Spleen (tissue), 11 donors: ENCODE measurements around the gene SP110. TPM values are rescaled to one million over a fixed set of nuclear protein-coding genes. Genes with fewer than 3 reads are reported as not detected.
A peak's percentile ranks its signal among the peaks of the same experiment; 100 is the strongest.

ENCODE experiments used
- DNase-seq: peaks from one replicate; pipeline ENCODE4 v3.0.0-alpha.2; 2020
- H3K27ac ChIP-seq, 8 donors: fragments of 200-600 bp; sonication (generic) in 7 of 8; 1 replicate in 4 of 8; 2 replicates in 4 of 8; pipeline versions ENCODE4 v1.5.0 to v1.8.0; 2016 to 2021; ENCODE audit warnings: inconsistent platforms in 4 of 8, mild to moderate bottlenecking in 4 of 8, moderate library complexity in 1 of 8
- H3K27me3 ChIP-seq, 7 donors: fragments of 200-600 bp; sonication (generic) in 6 of 7; replicated peaks in 1 of 7; 1 replicate in 4 of 7; 2 replicates in 3 of 7; pipeline versions ENCODE4 v1.5.0 to v1.8.0; 2016 to 2021; ENCODE audit warnings: inconsistent platforms in 3 of 7, mild to moderate bottlenecking in 1 of 7
- H3K36me3 ChIP-seq, 6 donors: fragments of 200-600 bp; sonication (generic) in 5 of 6; 1 replicate in 4 of 6; 2 replicates in 2 of 6; pipeline versions ENCODE4 v1.5.0 to v1.8.0; 2016 to 2021; ENCODE audit warnings: inconsistent platforms in 2 of 6
- H3K4me1 ChIP-seq, 6 donors: fragments of 200-600 bp; sonication (generic) in 5 of 6; 1 replicate in 3 of 6; 2 replicates in 3 of 6; pipeline versions ENCODE4 v1.5.0 to v1.8.0; 2016 to 2021; ENCODE audit warnings: inconsistent platforms in 3 of 6
- H3K4me3 ChIP-seq, 8 donors: fragments of 200-600 bp; sonication (generic) in 7 of 8; 1 replicate in 4 of 8; 2 replicates in 4 of 8; pipeline versions ENCODE4 v1.5.0 to v1.8.0; 2016 to 2021; ENCODE audit warnings: inconsistent platforms in 4 of 8, mild to moderate bottlenecking in 4 of 8, moderate library complexity in 2 of 8
- H3K9me3 ChIP-seq, 8 donors: fragments of 200-600 bp; sonication (generic) in 7 of 8; 1 replicate in 4 of 8; 2 replicates in 4 of 8; pipeline versions ENCODE4 v1.5.0 to v1.8.0; 2016 to 2021; ENCODE audit warnings: inconsistent platforms in 4 of 8
- CTCF ChIP-seq, 11 experiments: fragments of 200-600 bp in 7 of 11; fragments of 450-650 bp in 4 of 11; sonication (generic) in 4 of 11; IDR thresholded peaks in 8 of 11; conservative IDR thresholded peaks in 3 of 11; 1 replicate in 7 of 11; 2 replicates in 4 of 11; pipeline versions ENCODE4 v1.4.0 to v1.8.0; 2016 to 2021; ENCODE audit warnings: antibody characterized with exemption in 11 of 11, inconsistent platforms in 4 of 11, mild to moderate bottlenecking in 1 of 11
- POLR2A ChIP-seq, 3 donors: fragments of 450-650 bp; IDR thresholded peaks; one replicate each; pipeline ENCODE4 v1.5.1; 2017; ENCODE audit warnings: antibody characterized with exemption in 3 of 3, mild to moderate bottlenecking in 1 of 3
- POLR2AphosphoS5 ChIP-seq, 3 donors: sonication (generic); formaldehyde crosslinking; IDR thresholded peaks; one replicate each; pipeline ENCODE4 v1.5.1; 2017; ENCODE audit warnings: antibody characterized with exemption in 3 of 3
- WGBS, 5 donors: extraction: QIAGEN DNeasy Blood & Tissue Kit in 3 of 5; methylation state at CpG; one replicate each; pipeline versions ENCODE4 v1.1.5 to v1.1.7; 2013 to 2018; 5-methylcytosine and 5-hydroxymethylcytosine counted together
- intact Hi-C: fragments of 100-400 bp; cut with DNase I; formaldehyde crosslinking; loops from one replicate; pipeline ENCODE4 v1.15.0; 2023; ENCODE audit warnings: low total_unique reads
- polyA plus RNA-seq, 3 donors: library from polyadenylated mRNA; stranded (reverse); fragments of 200-250 nt; gene quantifications; one replicate each; pipeline ENCODE4 v1.2.1, GENCODE V29; 2013
- total RNA-seq, 7 donors: library from RNA; depleted of rRNA in 3 of 7; stranded (reverse); fragments of >200 nt in 3 of 7; fragmentation: NEBNext Ultra II Directional in 4 of 7; extraction: Animal tissue kit (Norgen Biotek cat#: 25700) in 4 of 7; gene quantifications; one replicate each; pipeline versions ENCODE4 v1.1.0 to v1.2.1, GENCODE V29; 2016 to 2021
- donor health status: healthy with polysubstance abuse.
- donor health status: DM: no; HTN: no; CAD: no; lungs with moderate emphysema.
- donor health status: DM: no; HTN: no; CAD: no.
- donor health status: Bipolar disorder and iron deficiency.
- donor health status: healthy.
- donor health status: DM: no; HTN: no; CAD: no.
- donor health status: DM: yes; HTN: yes; CAD: no.

SP110 gene
- total and polyA plus RNA-seq, 10 donors, result 47.9 to 157 (median 116) TPM

GRCh38 chr2:230256733-230257332, 37.0 kb upstream of the SP110 start:
- TF ChIP-seq POLR2A (IDR thresholded peaks at IDR 0.05), result no peak
- TF ChIP-seq CTCF (IDR thresholded peaks at IDR 0.05 in 8 of 11, conservative IDR thresholded peaks at IDR 0.05 in 3 of 11), result no peak
- TF ChIP-seq POLR2AphosphoS5 (IDR thresholded peaks at IDR 0.05), result no peak
- DNase-seq, result no peak
- Histone ChIP-seq H3K9me3 (peaks cover 0 to 7% (median 0%) of the 10 kb centered on the region in 8 donors), H3K27ac (peak overlapping the region in 2 of 8 donors; percentile 47 to 55), H3K27me3 (no peaks in the 10 kb centered on the region), H3K4me1 (peaks cover 0 to 34% (median 7%) of the 10 kb centered on the region in 6 donors), H3K4me3 (no peak overlapping the region), H3K36me3 (peaks cover 0 to 42% (median 0%) of the 10 kb centered on the region in 6 donors)
- intact Hi-C loops, result no loop called here
- WGBS, 5 donors, result 80 to 89% (median 84%) methylated on average over 3 of the region's 3 CpGs

GRCh38 chr2:230254152-230254881, 34.5 kb upstream of the SP110 start:
- Histone ChIP-seq H3K27ac (peak overlapping the region in 1 of 8 donors; percentile 5), H3K9me3 (peaks cover 0 to 2% (median 0%) of the 10 kb centered on the region in 8 donors), H3K36me3 (peaks cover 0 to 58% (median 5%) of the 10 kb centered on the region in 6 donors), H3K4me1 (peaks cover 0 to 27% (median 7%) of the 10 kb centered on the region in 6 donors), H3K27me3 (no peaks in the 10 kb centered on the region), H3K4me3 (no peak overlapping the region)
- no peak for DNase-seq
- intact Hi-C loops, result no loop called here
- WGBS, 5 donors, result 84 to 89% (median 87%) methylated on average over 4 of the region's 4 CpGs
- TF ChIP-seq CTCF (IDR thresholded peaks at IDR 0.05 in 8 of 11, conservative IDR thresholded peaks at IDR 0.05 in 3 of 11) (no peak), POLR2A (IDR thresholded peaks at IDR 0.05) (no peak), POLR2AphosphoS5 (IDR thresholded peaks at IDR 0.05) (no peak)

GRCh38 chr2:230250231-230250630, 30.4 kb upstream of the SP110 start:
- Histone ChIP-seq H3K36me3 (peaks cover 0 to 86% (median 14%) of the 10 kb centered on the region in 6 donors), H3K27me3 (no peaks in the 10 kb centered on the region), H3K4me3 (no peak overlapping the region), H3K9me3 (no peaks in the 10 kb centered on the region), H3K4me1 (peaks cover 0 to 7% (median 0%) of the 10 kb centered on the region in 6 donors), H3K27ac (no peak overlapping the region)
- intact Hi-C loops, result no loop called here
- no peak for DNase-seq
- 94 to 97% (median 96%) methylated on average over 2 of the region's 2 CpGs for WGBS, 5 donors
- TF ChIP-seq POLR2AphosphoS5 (IDR thresholded peaks at IDR 0.05), result no peak
- no peak for TF ChIP-seq CTCF (IDR thresholded peaks at IDR 0.05 in 8 of 11, conservative IDR thresholded peaks at IDR 0.05 in 3 of 11)
- TF ChIP-seq POLR2A (IDR thresholded peaks at IDR 0.05), result no peak

- WGBS, 5 donors, result 56 to 77% (median 63%) methylated on average over 3 of the region's 3 CpGs
- intact Hi-C loops, result no loop called here
- no peak overlapping the region for H3K27ac ChIP-seq
- no peaks in the 10 kb centered on the region for H3K9me3 ChIP-seq
- peaks cover 0 to 95% (median 13%) of the 10 kb centered on the region in 6 donors for H3K36me3 ChIP-seq
- DNase-seq, result no peak
- no peaks in the 10 kb centered on the region for H3K4me1 ChIP-seq
- no peaks in the 10 kb centered on the region for H3K27me3 ChIP-seq
- TF ChIP-seq POLR2AphosphoS5 (IDR thresholded peaks at IDR 0.05) (no peak), POLR2A (IDR thresholded peaks at IDR 0.05) (no peak)
- no peak overlapping the region for H3K4me3 ChIP-seq
Observed at GRCh38 chr2:230246206-230246605, 26.4 kb upstream of the SP110 start.
